ENCODE data around the gene MYG1. TPM values are rescaled to one million over a fixed set of nuclear protein-coding genes. Genes with fewer than 3 reads are reported as not detected.

Gene MYG1
- polyA plus RNA-seq, 1 of the 3 experiments (the other 2 are of a cell fraction), result 101 TPM

DNA sequence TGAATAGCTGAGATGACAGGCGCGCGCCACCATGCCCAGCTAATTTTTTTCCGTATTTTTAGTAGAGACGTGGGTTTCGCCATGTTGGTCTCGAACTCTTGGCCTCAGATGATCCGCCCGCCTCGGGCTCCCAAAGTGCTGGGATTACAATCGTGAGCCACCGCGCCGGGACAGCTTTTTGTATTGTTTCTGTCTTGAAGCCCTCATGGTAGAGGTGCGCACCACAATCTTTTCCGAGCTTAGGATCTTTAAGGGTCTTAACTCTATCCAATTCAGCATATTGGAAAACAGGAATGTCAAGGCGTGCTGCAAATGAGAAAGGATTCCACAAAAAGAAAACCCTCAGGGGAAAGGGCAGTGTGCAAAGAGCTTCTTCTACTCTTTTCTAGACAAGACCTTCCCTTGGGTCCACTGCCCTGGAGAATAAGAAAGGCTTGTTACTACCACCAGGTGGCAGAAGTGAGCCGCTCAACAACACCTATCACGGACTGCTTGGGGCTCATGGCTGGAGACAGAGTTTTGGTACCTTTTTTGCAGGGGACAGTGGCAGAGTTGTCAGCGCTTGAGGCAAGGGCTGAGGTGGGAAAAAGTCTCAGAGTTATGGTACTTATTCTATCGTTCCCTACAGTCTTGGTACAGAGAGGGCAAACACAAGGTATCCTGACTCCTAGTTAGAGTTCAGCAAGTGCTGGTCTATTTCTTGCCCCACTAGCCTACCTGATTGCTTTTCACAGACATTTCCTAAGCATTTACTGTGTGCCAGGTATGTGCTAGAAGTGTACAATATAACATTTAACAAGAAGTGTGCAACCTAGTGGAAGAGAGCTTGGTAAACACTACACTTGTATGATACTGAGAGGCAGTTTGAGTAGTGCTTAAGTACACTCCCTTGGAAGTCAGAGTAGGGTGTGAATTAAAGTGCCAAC, 53.1 kb downstream of the MYG1 start (continued):
- TF ChIP-seq, protein P1, sequence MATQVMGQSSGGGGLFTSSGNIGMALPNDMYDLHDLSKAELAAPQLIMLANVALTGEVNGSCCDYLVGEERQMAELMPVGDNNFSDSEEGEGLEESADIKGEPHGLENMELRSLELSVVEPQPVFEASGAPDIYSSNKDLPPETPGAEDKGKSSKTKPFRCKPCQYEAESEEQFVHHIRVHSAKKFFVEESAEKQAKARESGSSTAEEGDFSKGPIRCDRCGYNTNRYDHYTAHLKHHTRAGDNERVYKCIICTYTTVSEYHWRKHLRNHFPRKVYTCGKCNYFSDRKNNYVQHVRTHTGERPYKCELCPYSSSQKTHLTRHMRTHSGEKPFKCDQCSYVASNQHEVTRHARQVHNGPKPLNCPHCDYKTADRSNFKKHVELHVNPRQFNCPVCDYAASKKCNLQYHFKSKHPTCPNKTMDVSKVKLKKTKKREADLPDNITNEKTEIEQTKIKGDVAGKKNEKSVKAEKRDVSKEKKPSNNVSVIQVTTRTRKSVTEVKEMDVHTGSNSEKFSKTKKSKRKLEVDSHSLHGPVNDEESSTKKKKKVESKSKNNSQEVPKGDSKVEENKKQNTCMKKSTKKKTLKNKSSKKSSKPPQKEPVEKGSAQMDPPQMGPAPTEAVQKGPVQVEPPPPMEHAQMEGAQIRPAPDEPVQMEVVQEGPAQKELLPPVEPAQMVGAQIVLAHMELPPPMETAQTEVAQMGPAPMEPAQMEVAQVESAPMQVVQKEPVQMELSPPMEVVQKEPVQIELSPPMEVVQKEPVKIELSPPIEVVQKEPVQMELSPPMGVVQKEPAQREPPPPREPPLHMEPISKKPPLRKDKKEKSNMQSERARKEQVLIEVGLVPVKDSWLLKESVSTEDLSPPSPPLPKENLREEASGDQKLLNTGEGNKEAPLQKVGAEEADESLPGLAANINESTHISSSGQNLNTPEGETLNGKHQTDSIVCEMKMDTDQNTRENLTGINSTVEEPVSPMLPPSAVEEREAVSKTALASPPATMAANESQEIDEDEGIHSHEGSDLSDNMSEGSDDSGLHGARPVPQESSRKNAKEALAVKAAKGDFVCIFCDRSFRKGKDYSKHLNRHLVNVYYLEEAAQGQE (IDR thresholded peaks at IDR 0.05; ENCODE audit: low read depth, low read length), result 0 out of 2 replicates have a peak, but pooled peaks have one; percentile 14
- TF ChIP-seq SMC3 (IDR thresholded peaks at IDR 0.05; ENCODE audit: low read depth, low read length), result peak; percentile 97

DNA sequence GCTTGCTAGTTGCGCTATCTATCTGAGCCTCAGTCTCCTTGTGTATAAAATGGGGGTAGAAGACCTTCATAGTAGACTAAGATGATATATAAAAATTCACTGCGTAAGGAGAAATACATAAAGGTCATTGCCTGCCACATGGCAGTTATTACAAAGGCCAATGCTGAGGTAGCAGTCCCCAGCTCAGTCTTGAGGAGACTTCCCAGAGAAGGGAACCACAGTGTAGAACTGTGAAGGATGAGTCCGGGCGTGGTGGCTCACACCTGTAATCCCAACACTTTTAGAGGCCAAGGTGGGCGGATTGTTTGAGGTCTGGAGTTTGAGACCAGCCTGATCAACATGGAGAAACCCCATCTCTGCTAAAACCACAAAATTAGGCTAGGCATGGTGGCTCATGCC, 53.8 kb downstream of the MYG1 start:
- POLR2A ChIA-PET, result no interaction called here
- Histone ChIP-seq H2AFZ (ENCODE audit: low read depth) (no peak overlapping the region), H3K79me2 (ENCODE audit: insufficient read depth) (no peaks in the 10 kb centered on the region), H3K9me3 (no peaks in the 10 kb centered on the region), H3K27me3 (ENCODE audit: insufficient read depth) (no peaks in the 10 kb centered on the region), H4K20me1 (ENCODE audit: insufficient read depth) (no peaks in the 10 kb centered on the region), H3K9ac (no peak overlapping the region), H3K4me1 (ENCODE audit: control insufficient read depth in 1 of 2, insufficient read depth in 2 of 2, low read depth in 1 of 2, low read length in 1 of 2) (no peaks in the 10 kb centered on the region), H3K36me3 (replicated peaks in 1 of 2; ENCODE audit: control insufficient read depth in 1 of 2, insufficient read depth in 2 of 2, low read length in 1 of 2) (no peaks in the 10 kb centered on the region), H3K27ac (ENCODE audit: low read depth in 2 of 2, low read length in 1 of 2) (no peak overlapping the region), H3K9me2 (no peaks in the 10 kb centered on the region), H3F3A (replicated peaks; ENCODE audit: insufficient read depth) (no peaks in the 10 kb centered on the region), H3K4me3 (ENCODE audit: low read depth in 2 of 2, low read length in 1 of 2) (no peak overlapping the region), H3K4me2 (no peak overlapping the region)
- no peak for DNase-seq
- CTCF ChIA-PET, result interaction anchor here (0.6 to 9.1 kb wide), 28 partner anchors 9 to 194 kb away, joined by 3 to 236 read pairs (median 12); partner anchors contain the start of genes AAAS, AMHR2, NPFF and PRR13
- TF ChIP-seq RCOR1 (IDR thresholded peaks at IDR 0.05; ENCODE audit: low read length) (no peak), YY1 (IDR thresholded peaks at IDR 0.05; ENCODE audit: low read depth) (no peak), TAF1 (IDR thresholded peaks at IDR 0.05; ENCODE audit: borderline replicate concordance, low read depth, low read length) (no peak), POLR2AphosphoS5 (IDR thresholded peaks at IDR 0.05; ENCODE audit: low read depth, low read length) (no peak), GATA2 (CRISPR knock-in tag; IDR thresholded peaks at IDR 0.05) (no peak), SMC3 (IDR thresholded peaks at IDR 0.05; ENCODE audit: low read depth, low read length) (no peak), CHD2 (IDR thresholded peaks at IDR 0.05; ENCODE audit: low read length, partially characterized antibody) (no peak)
- TF ChIP-seq, protein P2, sequence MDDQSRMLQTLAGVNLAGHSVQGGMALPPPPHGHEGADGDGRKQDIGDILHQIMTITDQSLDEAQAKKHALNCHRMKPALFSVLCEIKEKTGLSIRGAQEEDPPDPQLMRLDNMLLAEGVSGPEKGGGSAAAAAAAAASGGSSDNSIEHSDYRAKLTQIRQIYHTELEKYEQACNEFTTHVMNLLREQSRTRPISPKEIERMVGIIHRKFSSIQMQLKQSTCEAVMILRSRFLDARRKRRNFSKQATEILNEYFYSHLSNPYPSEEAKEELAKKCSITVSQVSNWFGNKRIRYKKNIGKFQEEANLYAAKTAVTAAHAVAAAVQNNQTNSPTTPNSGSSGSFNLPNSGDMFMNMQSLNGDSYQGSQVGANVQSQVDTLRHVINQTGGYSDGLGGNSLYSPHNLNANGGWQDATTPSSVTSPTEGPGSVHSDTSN (IDR thresholded peaks at IDR 0.05), result no peak
- TF ChIP-seq, protein P3, sequence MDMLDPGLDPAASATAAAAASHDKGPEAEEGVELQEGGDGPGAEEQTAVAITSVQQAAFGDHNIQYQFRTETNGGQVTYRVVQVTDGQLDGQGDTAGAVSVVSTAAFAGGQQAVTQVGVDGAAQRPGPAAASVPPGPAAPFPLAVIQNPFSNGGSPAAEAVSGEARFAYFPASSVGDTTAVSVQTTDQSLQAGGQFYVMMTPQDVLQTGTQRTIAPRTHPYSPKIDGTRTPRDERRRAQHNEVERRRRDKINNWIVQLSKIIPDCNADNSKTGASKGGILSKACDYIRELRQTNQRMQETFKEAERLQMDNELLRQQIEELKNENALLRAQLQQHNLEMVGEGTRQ (IDR thresholded peaks at IDR 0.05; ENCODE audit: borderline replicate concordance, low read depth, low read length), result no peak
- WGBS (ENCODE audit: low lambda C conversion rate), result 88% methylated on average over 4 of the region's 5 CpGs
